AG09319 (cell line): ENCODE measurements around the gene EPB41L5.
"Not testable (repeated sequence)": the region's sequence is repeated elsewhere in the genome, so short reads cannot be mapped to it uniquely, and the experiment has no call there.

ENCODE experiments used
- DNase-seq: peaks from one replicate; pipeline ENCODE4 v3.0.0-alpha.2; 2010; ENCODE audit warnings: low read depth; ENCODE audit errors: extremely low read depth
- TF ChIP-seq, protein P1 (sequence below): IDR thresholded peaks from 2 replicates; pipeline ENCODE4 v1.5.1; 2011; ENCODE audit warnings: low read depth, mild to moderate bottlenecking, inconsistent platforms, low read length, moderate library complexity

The EPB41L5 gene

DNA sequence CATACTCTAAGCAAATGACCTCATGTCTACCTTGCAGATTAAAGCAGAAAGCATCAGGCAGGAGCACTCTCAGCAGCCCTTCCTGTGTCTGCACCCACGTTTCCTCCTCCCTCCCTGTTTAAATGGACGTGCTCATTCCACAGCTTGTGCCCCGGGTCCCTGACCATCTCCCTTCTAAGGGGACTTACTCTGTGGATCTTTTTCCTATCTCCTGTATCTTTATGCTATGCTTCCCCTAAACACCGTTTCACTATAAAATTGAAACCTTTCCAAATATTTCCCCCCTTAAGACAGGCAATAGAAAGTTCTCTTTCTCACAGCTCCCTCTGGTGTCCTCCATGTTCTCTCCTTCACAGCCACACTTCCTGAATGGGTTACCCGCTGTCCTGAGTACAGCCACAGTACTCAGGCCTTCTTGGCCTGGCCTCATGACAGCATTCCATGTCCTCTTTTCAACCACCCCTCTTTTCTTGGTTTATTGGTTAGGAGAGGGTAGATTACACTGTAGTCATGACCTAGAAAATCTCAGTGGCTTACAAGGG, 169.2 kb downstream of the EPB41L5 start:
- TF ChIP-seq, protein P1, sequence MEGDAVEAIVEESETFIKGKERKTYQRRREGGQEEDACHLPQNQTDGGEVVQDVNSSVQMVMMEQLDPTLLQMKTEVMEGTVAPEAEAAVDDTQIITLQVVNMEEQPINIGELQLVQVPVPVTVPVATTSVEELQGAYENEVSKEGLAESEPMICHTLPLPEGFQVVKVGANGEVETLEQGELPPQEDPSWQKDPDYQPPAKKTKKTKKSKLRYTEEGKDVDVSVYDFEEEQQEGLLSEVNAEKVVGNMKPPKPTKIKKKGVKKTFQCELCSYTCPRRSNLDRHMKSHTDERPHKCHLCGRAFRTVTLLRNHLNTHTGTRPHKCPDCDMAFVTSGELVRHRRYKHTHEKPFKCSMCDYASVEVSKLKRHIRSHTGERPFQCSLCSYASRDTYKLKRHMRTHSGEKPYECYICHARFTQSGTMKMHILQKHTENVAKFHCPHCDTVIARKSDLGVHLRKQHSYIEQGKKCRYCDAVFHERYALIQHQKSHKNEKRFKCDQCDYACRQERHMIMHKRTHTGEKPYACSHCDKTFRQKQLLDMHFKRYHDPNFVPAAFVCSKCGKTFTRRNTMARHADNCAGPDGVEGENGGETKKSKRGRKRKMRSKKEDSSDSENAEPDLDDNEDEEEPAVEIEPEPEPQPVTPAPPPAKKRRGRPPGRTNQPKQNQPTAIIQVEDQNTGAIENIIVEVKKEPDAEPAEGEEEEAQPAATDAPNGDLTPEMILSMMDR: no peak
- no peak for DNase-seq

DNA sequence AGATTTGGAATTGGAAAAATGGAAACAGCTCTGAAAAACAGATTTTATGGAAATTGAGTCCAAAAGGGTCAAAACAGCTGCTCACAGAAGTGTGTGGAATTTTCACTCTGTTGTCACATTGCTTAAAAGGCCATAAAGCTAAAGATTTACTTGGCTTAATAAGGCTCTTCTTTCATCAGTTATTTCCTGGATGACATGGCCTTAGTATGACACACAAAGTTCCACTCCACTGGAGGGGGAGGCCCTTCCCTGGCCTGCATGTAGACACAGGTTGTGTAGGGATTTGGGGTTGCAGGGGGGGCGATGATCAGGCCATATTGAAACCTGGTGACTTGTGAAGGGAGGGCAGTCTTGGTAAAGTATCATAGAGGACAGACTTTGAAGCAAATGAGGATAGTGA, 176.3 kb downstream of the EPB41L5 start:
- TF ChIP-seq, protein P1: no peak
- no peak for DNase-seq

DNA sequence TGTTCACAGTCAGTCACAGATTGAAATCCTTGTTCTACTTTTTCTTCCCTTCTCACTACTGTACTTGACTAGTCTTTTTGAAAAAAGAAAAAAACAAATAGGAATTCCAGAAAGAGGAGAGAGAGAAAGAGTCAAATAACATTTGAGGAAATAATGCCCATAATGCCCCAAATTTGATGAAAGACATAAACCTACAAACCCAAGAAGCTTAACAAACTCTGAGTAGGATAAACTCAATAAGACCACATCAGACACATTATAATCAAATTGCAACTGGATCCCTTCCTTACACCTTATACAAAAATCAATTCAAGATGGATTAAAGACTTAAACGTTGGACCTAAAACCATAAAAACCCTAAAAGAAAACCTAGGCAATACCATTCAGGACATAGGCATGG, 179.4 kb downstream of the EPB41L5 start:
- TF ChIP-seq, protein P1: no peak
- DNase-seq: no peak

DNA sequence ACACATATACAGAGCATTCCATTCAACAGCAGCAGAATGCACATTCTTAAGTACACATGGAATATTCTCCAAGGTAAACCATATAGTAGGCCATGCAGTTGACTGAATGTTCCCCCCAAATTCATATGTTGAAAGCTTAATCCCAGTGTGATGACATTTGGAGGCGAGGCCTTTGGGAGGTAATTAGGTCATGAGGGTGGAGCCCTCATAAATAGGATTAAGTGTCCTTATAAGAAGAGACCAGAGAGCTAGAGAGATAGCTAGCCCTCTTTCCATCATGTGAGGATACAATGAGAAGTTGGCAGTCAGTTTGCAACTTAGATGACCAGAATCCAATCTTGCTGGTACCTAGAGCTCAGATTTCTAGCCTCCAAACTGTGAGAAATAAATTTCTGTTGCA, 182.7 kb downstream of the EPB41L5 start:
- TF ChIP-seq, protein P1: no peak
- no peak for DNase-seq

- DNase-seq: not testable (repeated sequence)
These were observed 187.1 kb downstream of the EPB41L5 start for GRCh38 chr2:120199817-120200459.

DNA sequence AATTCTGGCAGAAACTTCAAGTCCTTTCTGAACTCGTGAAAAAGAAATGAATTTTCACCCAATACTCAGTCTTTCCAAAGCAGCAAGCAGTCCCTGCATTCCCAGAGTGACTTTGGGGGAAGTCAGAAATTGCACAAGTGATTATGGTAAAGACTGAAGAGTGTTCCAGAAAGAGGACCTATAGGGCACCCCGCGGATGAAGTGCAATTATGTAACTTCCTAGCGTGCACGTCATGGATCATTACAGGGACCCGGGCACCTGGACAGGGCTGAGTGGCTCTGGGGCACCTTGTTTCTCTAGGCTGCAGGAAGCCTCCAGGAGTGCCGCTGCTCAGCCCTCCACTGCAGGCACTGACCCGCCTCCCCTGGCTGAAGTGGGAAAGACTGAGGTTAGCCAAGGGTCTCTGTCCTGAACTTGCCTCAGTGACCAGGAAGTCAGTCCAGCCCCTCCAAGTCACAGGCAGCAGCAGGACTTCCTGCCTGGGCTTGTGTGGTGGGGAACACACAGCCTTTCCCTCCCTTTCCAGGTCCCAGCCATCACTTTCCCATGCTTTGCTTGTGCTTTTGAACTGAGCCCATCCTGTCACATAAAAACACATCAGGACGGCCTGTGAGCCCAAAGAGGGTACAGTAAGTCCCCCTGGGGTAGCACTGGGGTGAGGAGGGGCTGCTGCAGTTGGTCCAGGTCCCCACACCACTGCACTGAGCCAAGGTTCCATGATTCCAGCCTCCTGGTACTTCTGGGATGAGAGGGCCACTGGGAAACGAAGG, 190.6 kb downstream of the EPB41L5 start:
- TF ChIP-seq, protein P1: no peak
- DNase-seq: no peak

DNA sequence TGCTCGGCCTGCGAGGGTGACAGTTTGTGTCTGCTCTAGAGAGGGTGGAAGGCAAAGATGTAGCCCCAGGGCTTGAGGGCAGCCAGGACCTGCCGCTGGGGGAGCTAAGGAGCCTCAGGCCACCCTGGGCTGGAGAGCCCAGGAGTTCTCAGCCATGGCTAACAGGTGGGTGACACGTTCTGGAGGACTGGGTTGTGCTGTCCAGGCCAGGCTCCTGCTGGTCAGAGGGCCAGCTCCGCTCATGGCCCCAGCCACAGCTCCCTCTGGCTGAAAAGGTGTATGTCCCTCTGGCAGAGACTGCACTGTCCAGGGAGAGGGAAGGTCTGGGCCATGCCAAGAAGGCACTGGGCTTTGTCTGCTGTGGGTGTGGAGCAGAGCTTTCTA, 191.1 kb downstream of the EPB41L5 start:
- TF ChIP-seq, protein P1: no peak
- DNase-seq: no peak
